Sigmoid colon (tissue), 4 donors: ENCODE results near the gene OR5A1.

ENCODE experiments used
- CTCF ChIP-seq, 4 experiments: fragments of 450-650 bp in 3 of 4; fragments of 200-600 bp in 1 of 4; IDR thresholded peaks; one replicate each; pipeline ENCODE4 v1.5.1; 2016 to 2019; ENCODE audit warnings: antibody characterized with exemption in 4 of 4, mild to moderate bottlenecking in 3 of 4, moderate library complexity in 2 of 4
- EP300 ChIP-seq, 4 donors: sonication (generic); formaldehyde crosslinking; IDR thresholded peaks; one replicate each; pipeline ENCODE4 v1.6.1; 2017; ENCODE audit warnings: antibody characterized with exemption in 4 of 4
- POLR2A ChIP-seq, 2 donors: fragments of 450-650 bp; IDR thresholded peaks; one replicate each; pipeline ENCODE4 v1.6.1; 2016; ENCODE audit warnings: antibody characterized with exemption in 2 of 2, mild to moderate bottlenecking in 2 of 2, moderate library complexity in 2 of 2
- POLR2AphosphoS5 ChIP-seq, 4 donors: sonication (generic); formaldehyde crosslinking; IDR thresholded peaks; one replicate each; pipeline ENCODE4 v1.6.1; 2017; ENCODE audit warnings: antibody characterized with exemption in 4 of 4

GRCh38 chr11:59426361-59427067, 9.8 kb upstream of the OR5A1 start, which contains the start of gene OR5A2:
- TF ChIP-seq CTCF (IDR thresholded peaks at IDR 0.05) (no peak), EP300 (IDR thresholded peaks at IDR 0.05) (no peak), POLR2AphosphoS5 (IDR thresholded peaks at IDR 0.05) (no peak), POLR2A (IDR thresholded peaks at IDR 0.05) (no peak)
